Amygdala (tissue), 56 donors: ENCODE data around the gene KLHDC4.
"Not testable (repeated sequence)": the region's sequence is repeated elsewhere in the genome, so short reads cannot be mapped to it uniquely, and the experiment has no call there.

ENCODE experiments used
- DNase-seq, 56 donors: peaks; one replicate each; lab custom pipeline; 2025; lab: John Stamatoyannopoulos, UW

Gene KLHDC4

GRCh38 chr16:87765776-87766484, at the start of gene KLHDC4:
TSS of gene KLHDC4 (minus strand) at chr16:87765986. CDS start at chr16:87765890, 96 bp downstream.
- DNase-seq, result peak; percentile 7 to 93 (median 77)

DNA sequence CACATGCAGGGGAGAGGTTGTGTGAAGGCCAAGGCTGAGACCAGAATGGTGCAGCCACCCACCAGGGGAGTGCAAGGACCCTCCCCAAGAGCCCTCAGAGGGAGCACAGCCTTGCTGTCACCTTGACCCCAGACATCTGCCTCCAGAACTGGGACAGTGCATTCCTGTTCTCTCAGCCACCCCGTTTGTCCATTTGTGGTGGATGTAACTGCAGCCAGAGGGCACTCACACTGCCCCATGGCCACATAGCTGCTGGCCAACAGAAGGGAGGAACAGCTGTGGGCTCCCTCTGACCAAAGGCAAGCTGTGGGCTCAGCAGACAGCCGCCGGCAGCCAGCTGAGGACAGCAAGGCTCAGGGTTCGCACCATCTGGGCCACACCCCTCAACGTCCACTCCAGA, 49.8 kb upstream of the KLHDC4 start:
- DNase-seq, result peak in 2 of 56 donors; percentile 12 to 13

GRCh38 chr16:87812200-87812656, 46.4 kb upstream of the KLHDC4 start:
- DNase-seq, result no peak

DNA sequence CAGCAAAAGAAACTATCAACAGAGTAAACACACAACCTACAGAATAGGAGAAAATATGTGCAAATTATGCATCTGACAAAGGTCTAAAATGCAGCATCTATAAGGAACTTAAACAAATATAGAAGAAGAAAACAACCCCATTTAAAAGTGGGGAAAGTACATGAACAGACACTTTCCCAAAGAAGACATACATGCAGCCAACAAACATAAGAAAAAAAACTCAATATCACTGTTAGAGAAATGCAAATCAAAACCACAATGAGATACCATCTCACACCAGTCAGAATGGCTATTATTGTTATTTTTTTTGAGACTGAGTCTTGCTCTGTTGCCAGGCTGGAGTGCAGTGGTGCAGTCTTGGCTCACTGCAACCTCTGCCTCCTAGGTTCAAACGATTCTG, 45.7 kb upstream of the KLHDC4 start:
- DNase-seq, result not testable (repeated sequence)

DNA sequence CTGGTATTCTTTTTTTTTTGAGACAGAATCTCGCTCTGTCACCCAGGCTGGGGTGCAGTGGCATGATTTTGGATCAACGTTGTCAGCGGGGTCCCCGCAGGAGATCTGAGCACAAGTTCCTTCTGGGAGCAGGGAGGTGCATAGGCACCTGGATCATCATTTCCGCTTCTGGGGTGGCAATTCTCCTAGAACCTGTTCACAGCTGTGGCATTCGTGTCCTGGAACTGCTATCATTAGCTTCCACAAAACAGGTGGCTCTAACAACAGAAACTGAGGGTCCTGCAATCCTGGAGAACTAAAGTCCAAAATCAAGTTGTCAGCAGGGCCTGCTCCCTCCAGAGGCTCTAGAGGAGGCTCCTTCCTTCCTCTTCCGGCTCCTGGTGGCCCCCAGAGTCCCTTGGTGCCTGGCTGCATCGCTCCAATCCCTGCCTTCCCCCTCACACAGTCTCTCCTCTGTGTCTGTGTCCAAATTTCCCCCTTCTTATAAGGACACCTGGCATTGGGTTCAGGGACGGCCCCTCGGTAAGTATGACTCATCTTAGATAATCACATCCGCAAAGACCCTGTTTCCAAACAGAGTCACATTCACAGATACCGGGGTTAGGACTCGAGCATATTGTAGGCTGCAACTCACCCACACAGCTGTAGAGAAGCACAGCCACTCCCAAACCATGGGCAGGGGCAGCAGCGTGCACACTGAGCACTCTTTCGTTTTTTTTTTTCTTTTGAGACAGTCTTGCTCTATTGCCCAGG, 43.5 kb upstream of the KLHDC4 start:
- DNase-seq, result no peak

DNA sequence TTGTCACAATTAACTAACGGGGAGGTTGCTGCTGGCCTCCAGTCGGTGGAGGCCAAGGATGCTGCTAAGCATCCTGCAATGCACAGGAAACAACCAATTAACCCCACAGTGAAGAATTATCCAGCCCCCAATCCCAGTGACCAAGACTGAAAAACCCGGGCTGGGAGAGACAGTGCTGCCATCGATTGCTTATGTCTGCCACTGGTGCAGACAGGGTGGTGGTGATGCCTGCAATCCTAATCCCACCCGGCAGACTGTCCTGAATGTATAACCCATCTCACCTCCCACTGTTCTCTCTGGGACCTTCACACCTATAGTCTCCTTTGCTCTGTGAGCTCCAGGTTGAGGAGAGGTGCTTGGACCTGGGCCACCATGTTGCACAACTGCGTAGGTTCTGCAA, 42.3 kb upstream of the KLHDC4 start:
- DNase-seq, result no peak

- peak in 18 of 56 donors; percentile 16 to 50 (median 39) for DNase-seq
These were observed 41.1 kb upstream of the KLHDC4 start for GRCh38 chr16:87806641-87807546.

GRCh38 chr16:87806261-87806640, 40.5 kb upstream of the KLHDC4 start:
- no peak for DNase-seq

GRCh38 chr16:87803385-87803784, 37.6 kb upstream of the KLHDC4 start:
- no peak for DNase-seq

DNA sequence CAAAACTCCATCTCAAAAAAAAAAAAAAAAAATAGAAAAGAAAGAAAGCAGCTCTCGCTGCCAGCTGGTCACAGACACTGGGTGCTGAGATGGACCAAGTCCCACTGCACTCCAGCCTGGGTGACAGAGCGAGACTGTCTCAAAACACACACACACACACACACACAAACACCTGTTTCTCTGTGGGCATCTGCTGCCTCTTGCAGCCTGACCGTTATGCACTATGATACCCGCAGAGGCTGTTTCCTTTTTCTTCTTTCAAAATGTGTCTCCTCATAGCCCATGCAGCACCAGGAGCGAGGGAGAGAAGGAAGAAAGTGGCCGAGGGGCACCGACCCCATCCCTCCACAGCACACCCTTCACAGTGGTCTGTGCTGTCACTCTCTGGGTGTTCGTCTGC, 36.9 kb upstream of the KLHDC4 start:
- no peak for DNase-seq

DNA sequence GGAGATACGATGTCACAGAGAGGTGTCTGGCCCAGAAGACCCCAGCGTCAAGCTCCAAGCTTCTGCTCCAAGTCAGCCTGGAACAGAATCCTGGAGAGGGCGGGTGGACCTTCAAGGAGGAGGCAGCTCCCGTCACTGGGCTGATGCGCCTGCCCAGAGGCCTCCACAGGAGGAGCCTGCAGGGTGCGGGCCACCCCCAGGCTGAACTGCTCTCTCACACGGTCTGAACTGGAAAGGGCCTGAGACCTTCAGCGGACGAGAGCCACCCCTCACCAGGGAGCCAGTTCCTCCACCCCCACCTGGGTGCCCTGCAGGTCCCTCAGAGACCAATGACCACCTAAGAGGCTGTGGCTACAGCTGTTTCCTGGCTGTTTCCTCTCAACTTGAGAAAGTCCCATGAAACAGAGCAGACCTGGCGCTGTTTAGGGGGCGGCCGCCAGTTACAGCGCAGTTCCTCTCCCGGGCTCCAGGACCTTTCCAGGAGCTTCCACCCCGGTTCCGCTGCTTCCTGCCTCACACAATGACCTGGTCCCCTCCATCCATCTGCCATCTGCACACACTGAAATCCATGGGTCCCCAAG, 36.0 kb upstream of the KLHDC4 start:
- DNase-seq, result no peak

DNA sequence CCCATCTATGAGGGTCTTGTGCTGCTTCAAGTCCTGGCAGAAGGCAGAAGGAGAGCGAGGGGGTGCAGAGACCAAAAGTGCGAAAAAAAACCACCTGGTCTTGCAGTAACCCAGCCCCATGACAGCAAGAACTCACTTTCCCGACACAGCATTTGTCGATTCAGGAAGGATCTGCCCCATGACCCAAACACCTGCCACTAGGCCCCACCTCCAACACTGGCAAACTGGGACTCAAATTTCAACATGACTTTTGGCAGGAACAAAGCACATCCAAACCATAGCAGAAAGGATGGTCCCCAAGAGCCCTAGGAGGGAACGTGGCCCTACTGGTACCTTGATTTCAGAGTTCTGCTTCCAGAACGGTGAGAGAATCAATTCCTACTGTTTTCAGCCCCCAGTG, 34.7 kb upstream of the KLHDC4 start:
- DNase-seq, result no peak

GRCh38 chr16:87795336-87795735, 29.6 kb upstream of the KLHDC4 start:
- DNase-seq, result no peak

DNA sequence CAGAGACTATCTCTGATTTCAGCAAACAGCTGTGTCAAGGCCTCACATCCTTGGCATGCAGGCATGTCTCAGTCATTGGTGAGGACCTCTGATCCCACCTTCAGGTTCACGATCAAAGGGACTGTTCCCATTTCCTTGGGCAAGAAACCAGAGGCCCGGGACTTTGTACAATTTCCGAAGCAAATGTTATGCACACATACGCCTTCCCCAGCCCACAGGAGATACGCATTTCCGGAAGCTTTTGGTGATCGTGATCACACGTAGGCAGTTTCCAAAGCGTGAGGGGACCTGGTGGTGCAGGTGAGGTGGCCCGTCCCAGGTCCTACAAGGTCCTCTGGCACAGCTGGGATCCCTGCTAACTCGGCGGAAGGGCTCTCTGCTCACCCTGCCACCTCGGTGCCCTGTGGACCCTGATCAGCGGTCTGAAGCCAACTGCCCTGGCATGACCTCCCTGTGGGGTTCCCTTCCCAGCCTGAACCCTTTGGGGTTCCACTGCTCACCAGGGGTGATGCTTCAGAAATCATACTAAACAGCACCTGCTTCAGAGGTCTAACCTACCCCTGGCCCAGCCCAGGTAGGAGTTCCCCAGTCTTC, 28.8 kb upstream of the KLHDC4 start:
- no peak for DNase-seq

DNA sequence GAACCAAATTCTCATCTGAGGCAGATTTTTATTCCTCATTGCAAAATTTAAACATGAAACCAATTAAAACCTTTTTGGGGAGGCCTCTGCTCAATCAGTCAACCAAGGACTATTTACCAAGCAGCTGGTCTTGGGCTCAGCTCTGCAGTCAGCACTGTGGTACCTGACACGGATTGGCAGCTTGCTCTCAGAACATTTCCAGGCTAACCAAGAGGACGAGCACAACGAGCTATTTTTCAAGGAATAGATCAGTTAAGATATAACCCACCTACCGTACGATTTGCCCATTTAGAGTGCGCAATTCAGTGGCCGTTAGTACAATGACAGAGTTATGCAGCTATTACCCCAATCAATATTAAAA, 26.4 kb upstream of the KLHDC4 start:
- no peak for DNase-seq

GRCh38 chr16:87791295-87792204, 25.8 kb upstream of the KLHDC4 start:
- peak in 54 of 56 donors; percentile 8 to 90 (median 60) for DNase-seq

DNA sequence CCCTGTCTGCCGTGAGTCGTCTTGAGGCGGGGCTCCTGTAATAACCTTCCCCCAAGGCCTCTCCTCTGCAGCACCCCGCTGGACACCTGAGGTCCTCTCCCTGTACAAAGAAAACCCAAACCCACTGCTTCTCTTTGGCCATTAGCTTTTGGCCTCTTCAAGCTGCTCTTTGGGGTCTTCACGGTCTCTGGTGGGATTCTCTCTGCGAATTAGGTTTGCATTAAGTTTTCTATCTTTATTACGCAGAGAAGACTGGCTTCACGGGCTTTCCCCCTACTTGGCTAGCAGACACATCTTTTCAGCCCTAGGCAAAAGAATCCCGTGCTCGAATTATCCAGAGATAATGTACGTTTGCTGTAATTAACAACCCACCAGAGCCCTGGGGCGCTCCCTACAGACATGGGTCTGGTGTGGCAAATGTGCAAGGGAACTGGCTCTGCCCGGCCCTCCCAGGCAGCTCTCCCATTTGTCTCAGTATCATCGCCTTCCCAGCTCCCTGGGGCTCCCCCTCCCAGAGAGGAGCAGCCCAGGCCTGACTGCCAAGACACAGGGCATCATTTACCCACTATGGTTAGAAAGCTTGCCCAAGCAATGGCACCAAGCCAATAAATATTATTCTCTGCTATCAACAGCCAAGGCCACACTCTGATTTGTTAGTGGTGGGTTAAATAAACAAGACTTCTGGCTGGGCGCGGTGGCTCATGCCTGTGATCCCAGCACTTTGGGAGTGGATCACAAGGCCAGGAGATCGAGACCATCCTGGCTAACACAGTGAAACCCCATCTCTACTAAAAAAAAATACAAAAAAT, 24.7 kb upstream of the KLHDC4 start:
- peak in 13 of 56 donors; percentile 9 to 47 (median 16) for DNase-seq
